UCSD-AML1 (cell line): ENCODE data around the gene ARL15.
A peak's percentile ranks its signal among the peaks of the same experiment; 100 is the strongest.
"Not testable (repeated sequence)": the region's sequence is repeated elsewhere in the genome, so short reads cannot be mapped to it uniquely, and the experiment has no call there.

Source experiments
- DNase-seq: peaks from one replicate; lab custom pipeline; 2025; ENCODE audit not compliant: unreplicated experiment; lab: John Stamatoyannopoulos, UW

Gene ARL15

GRCh38 chr5:54049144-54049543 is 261.2 kb downstream of the ARL15 start:
- DNase-seq: no peak

- DNase-seq: no peak
These were observed 265.1 kb downstream of the ARL15 start for GRCh38 chr5:54045077-54045792.

- DNase-seq: not testable (repeated sequence)
These were observed 266.1 kb downstream of the ARL15 start for GRCh38 chr5:54044276-54044675.

- no peak for DNase-seq
These were observed 269.6 kb downstream of the ARL15 start for GRCh38 chr5:54040804-54041203.

GRCh38 chr5:54040018-54040417 is 270.4 kb downstream of the ARL15 start:
- DNase-seq: no peak

GRCh38 chr5:54037205-54037604 is 273.2 kb downstream of the ARL15 start:
- DNase-seq: no peak

- no peak for DNase-seq
These were observed 279.4 kb downstream of the ARL15 start for GRCh38 chr5:54030981-54031380.

- DNase-seq: no peak
These were observed 285.9 kb downstream of the ARL15 start for GRCh38 chr5:54024466-54024865.

GRCh38 chr5:54022223-54022622 is 288.1 kb downstream of the ARL15 start:
- DNase-seq: no peak

- no peak for DNase-seq
These were observed 288.8 kb downstream of the ARL15 start for GRCh38 chr5:54021431-54022164.

- no peak for DNase-seq
These were observed 291.9 kb downstream of the ARL15 start for GRCh38 chr5:54018438-54018837.

GRCh38 chr5:54017580-54017979 is 292.8 kb downstream of the ARL15 start:
- no peak for DNase-seq

GRCh38 chr5:54013556-54014194 is 296.7 kb downstream of the ARL15 start:
- peak; percentile 16 for DNase-seq

GRCh38 chr5:54009828-54010227 is 300.5 kb downstream of the ARL15 start:
- DNase-seq: no peak

GRCh38 chr5:54009357-54009756 is 301.0 kb downstream of the ARL15 start:
- DNase-seq: no peak

- DNase-seq: no peak
These were observed 302.3 kb downstream of the ARL15 start for GRCh38 chr5:54007827-54008777.

- DNase-seq: no peak
These were observed 305.7 kb downstream of the ARL15 start for GRCh38 chr5:54004697-54005096.

GRCh38 chr5:54002779-54003178 is 307.6 kb downstream of the ARL15 start:
- no peak for DNase-seq

- DNase-seq: no peak
These were observed 308.2 kb downstream of the ARL15 start for GRCh38 chr5:54001976-54002775.

GRCh38 chr5:54000011-54000410 is 310.4 kb downstream of the ARL15 start:
- DNase-seq: no peak
